ENCODE results near the gene STAP2. TPM values are rescaled to one million over a fixed set of nuclear protein-coding genes. Genes with fewer than 3 reads are reported as not detected.

Gene STAP2
- total and polyA plus RNA-seq, 9 of the 15 experiments (the other 6 are each of a cell fraction or from before 2014, with no cell fraction given), result 1.2 to 9.8 (median 4.5) TPM

DNA sequence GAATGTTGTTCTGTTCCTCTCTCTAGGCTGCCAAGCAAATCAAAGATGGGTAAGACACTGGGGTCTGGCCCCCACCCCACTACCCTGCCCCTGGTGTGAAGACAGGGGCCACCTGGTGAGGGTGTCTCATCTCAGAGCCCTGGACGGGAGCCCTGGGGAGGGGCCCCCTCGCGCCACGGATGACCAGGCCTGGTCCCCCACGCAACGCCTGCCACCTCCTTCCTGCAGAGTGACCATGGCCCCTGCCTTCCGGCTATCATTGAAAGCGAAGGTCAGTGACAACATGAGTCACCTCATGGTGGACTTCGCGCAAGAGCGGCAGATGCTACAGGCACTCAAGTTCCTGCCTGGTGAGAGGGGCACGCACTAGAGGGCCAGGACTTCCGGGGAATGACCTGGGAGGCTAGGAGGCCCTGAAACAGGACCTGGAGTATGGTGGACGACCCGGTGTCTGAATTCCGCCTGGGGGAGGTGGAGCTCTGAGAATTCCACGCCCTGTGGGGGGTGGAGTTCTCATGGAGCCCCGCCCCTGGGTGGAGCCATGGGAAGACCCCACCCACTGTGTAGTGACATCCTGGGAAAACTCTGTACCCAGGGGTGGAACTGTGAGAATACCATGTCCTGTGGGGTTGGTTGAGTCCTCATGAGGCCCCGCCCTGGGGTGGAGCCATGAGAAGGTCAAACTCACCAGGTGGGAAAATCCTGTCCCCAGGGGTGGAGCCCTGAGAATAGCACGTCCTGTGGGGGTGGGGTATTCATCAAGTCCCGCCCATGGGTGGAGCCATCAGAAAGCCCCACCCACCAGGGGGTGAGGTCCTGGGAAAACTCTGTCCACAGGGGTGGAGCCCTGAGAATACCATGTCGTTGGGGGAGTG lies 28.1 kb downstream of the STAP2 start (continued):
- TF ChIP-seq, protein P1, sequence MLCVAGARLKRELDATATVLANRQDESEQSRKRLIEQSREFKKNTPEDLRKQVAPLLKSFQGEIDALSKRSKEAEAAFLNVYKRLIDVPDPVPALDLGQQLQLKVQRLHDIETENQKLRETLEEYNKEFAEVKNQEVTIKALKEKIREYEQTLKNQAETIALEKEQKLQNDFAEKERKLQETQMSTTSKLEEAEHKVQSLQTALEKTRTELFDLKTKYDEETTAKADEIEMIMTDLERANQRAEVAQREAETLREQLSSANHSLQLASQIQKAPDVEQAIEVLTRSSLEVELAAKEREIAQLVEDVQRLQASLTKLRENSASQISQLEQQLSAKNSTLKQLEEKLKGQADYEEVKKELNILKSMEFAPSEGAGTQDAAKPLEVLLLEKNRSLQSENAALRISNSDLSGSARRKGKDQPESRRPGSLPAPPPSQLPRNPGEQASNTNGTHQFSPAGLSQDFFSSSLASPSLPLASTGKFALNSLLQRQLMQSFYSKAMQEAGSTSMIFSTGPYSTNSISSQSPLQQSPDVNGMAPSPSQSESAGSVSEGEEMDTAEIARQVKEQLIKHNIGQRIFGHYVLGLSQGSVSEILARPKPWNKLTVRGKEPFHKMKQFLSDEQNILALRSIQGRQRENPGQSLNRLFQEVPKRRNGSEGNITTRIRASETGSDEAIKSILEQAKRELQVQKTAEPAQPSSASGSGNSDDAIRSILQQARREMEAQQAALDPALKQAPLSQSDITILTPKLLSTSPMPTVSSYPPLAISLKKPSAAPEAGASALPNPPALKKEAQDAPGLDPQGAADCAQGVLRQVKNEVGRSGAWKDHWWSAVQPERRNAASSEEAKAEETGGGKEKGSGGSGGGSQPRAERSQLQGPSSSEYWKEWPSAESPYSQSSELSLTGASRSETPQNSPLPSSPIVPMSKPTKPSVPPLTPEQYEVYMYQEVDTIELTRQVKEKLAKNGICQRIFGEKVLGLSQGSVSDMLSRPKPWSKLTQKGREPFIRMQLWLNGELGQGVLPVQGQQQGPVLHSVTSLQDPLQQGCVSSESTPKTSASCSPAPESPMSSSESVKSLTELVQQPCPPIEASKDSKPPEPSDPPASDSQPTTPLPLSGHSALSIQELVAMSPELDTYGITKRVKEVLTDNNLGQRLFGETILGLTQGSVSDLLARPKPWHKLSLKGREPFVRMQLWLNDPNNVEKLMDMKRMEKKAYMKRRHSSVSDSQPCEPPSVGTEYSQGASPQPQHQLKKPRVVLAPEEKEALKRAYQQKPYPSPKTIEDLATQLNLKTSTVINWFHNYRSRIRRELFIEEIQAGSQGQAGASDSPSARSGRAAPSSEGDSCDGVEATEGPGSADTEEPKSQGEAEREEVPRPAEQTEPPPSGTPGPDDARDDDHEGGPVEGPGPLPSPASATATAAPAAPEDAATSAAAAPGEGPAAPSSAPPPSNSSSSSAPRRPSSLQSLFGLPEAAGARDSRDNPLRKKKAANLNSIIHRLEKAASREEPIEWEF (CRISPR knock-in tag; IDR thresholded peaks at IDR 0.05), result no peak
- TF ChIP-seq, protein P2, sequence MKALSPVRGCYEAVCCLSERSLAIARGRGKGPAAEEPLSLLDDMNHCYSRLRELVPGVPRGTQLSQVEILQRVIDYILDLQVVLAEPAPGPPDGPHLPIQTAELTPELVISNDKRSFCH (CRISPR knock-in tag; IDR thresholded peaks at IDR 0.05), result no peak
- TF ChIP-seq, protein P2 (tag; IDR thresholded peaks at IDR 0.05), result no peak
- TF ChIP-seq GABPA (tag; conservative IDR thresholded peaks at IDR 0.05; ENCODE audit: low read depth), result peak; percentile 65
- TF ChIP-seq HLTF (IDR thresholded peaks at IDR 0.05), result no peak
- TF ChIP-seq, protein P3, sequence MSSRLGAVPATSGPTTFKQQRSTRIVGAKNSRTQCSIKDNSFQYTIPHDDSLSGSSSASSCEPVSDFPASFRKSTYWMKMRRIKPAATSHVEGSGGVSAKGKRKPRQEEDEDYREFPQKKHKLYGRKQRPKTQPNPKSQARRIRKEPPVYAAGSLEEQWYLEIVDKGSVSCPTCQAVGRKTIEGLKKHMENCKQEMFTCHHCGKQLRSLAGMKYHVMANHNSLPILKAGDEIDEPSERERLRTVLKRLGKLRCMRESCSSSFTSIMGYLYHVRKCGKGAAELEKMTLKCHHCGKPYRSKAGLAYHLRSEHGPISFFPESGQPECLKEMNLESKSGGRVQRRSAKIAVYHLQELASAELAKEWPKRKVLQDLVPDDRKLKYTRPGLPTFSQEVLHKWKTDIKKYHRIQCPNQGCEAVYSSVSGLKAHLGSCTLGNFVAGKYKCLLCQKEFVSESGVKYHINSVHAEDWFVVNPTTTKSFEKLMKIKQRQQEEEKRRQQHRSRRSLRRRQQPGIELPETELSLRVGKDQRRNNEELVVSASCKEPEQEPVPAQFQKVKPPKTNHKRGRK (tag; IDR thresholded peaks at IDR 0.05), result no peak
- no peak for TF ChIP-seq PHB2 (IDR thresholded peaks at IDR 0.05; ENCODE audit: low read depth)
- TF ChIP-seq, protein P4, sequence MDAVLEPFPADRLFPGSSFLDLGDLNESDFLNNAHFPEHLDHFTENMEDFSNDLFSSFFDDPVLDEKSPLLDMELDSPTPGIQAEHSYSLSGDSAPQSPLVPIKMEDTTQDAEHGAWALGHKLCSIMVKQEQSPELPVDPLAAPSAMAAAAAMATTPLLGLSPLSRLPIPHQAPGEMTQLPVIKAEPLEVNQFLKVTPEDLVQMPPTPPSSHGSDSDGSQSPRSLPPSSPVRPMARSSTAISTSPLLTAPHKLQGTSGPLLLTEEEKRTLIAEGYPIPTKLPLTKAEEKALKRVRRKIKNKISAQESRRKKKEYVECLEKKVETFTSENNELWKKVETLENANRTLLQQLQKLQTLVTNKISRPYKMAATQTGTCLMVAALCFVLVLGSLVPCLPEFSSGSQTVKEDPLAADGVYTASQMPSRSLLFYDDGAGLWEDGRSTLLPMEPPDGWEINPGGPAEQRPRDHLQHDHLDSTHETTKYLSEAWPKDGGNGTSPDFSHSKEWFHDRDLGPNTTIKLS (IDR thresholded peaks at IDR 0.05; ENCODE audit: borderline replicate concordance, low read depth), result peak; percentile 40; the same call in 1 of the 2 replicates
- peak; percentile 75 for TF ChIP-seq DPF2 (IDR thresholded peaks at IDR 0.05)
- TF ChIP-seq, protein P5, sequence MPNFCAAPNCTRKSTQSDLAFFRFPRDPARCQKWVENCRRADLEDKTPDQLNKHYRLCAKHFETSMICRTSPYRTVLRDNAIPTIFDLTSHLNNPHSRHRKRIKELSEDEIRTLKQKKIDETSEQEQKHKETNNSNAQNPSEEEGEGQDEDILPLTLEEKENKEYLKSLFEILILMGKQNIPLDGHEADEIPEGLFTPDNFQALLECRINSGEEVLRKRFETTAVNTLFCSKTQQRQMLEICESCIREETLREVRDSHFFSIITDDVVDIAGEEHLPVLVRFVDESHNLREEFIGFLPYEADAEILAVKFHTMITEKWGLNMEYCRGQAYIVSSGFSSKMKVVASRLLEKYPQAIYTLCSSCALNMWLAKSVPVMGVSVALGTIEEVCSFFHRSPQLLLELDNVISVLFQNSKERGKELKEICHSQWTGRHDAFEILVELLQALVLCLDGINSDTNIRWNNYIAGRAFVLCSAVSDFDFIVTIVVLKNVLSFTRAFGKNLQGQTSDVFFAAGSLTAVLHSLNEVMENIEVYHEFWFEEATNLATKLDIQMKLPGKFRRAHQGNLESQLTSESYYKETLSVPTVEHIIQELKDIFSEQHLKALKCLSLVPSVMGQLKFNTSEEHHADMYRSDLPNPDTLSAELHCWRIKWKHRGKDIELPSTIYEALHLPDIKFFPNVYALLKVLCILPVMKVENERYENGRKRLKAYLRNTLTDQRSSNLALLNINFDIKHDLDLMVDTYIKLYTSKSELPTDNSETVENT (CRISPR knock-in tag; IDR thresholded peaks at IDR 0.05), result no peak
- TF ChIP-seq CXXC5 (CRISPR knock-in tag; IDR thresholded peaks at IDR 0.05), result no peak
- TF ChIP-seq, protein P6, sequence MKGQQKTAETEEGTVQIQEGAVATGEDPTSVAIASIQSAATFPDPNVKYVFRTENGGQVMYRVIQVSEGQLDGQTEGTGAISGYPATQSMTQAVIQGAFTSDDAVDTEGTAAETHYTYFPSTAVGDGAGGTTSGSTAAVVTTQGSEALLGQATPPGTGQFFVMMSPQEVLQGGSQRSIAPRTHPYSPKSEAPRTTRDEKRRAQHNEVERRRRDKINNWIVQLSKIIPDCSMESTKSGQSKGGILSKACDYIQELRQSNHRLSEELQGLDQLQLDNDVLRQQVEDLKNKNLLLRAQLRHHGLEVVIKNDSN (CRISPR knock-in tag; IDR thresholded peaks at IDR 0.05), result peak; percentile 52; the same call in 1 of the 2 replicates
